HG03095 (cell line): ENCODE measurements around the gene IL2RG.

Experiments
- ATAC-seq: cut with Tn5 transposase; IDR thresholded peaks from one replicate; pipeline ENCODE4 v1.9.1; 2021; ENCODE audit warnings: moderate library complexity; ENCODE audit not compliant: unreplicated experiment

IL2RG gene

DNA sequence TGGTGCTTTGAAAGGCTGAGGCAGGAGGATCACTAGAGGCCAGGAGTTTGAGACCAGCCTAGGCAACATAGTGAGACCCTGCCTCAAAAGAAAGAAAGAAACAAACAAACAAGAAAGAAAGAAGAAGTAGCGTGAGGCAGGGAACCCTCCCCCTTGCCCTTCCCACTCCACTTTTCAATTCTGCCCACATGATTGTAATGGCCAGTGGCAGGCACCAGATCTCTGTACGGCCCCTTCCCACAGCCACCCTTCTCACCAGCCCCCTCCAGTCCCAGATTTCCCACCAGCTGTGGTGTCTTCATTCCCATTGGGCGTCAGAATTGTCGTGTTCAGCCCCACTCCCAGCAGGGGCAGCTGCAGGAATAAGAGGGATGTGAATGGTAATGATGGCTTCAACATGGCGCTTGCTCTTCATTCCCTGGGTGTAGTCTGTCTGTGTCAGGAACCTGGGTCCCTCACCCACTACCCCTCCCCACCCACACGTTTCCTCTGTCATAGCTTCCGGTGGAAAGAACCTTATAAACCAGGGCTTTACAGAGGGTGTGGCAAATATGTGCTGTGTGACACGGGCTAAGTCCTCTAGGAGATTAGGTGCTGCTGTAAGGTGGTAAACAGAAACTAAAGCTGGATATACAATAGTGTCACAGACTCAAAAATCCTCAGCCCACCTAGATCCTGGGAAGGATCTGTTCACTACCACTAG is at the start of gene IL2RG:
Gene IL2RG (minus strand): TSS at position 437 of the 703 bp plus-strand sequence. CDS start 38 bp downstream, at position 399.
- peak; percentile 89 for ATAC-seq

DNA sequence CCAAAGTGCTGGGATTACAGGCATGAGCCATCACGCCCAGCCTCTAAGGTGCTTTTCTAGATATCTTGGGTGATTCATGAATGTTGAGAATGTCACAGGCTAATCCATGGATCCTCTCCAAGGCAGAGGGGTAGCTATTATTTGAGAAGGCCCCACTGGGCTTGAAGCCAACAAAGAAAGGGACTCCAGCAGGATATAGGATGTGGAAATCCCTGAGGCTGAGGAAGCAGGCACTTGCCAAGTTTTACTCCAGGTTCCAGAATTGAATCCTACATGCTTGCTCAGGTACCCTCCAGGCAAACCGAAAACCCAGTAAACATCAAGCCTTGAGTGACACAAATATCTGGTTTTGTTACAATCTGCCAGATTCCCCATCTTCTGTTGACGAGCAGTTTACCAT is 49.1 kb upstream of the IL2RG start:
- ATAC-seq, result no peak

DNA sequence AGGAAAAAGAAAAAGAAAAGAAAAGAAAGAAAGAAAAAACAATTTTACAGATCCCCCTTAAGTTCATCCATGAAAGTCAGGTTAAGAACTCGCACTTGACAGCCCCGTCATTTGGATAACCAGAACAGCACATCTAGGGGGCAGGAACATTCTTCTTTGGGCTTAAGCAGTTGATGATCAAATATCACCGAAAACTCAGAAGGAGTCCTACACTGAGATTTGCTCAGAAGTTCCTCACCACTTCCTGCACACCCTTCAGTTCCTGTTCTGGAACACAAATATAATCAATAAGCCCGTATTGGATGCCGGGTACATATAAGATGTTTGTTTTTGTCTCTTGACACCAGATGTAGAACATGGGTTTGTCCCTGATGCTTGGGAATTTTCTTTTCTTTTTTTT is 48.0 kb upstream of the IL2RG start:
- no peak for ATAC-seq

DNA sequence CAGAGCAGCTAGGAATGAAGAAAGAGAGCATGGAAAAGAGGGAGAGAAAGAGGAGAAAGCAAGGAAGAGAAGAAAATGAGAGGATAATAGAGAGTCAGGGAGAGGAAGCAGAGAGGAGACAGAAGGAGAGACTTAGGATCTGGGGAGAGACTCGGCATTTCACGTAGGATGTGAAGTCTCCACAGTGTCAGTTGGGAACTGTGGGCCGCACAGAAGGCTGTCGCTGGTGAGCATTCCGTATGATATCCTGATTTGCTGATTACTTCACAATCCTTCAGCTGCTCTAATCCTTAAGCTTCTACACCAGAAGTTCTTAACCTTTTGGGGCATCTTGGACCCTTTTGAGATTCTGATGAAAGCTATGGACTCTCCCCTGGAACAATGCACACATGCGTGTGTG is 47.2 kb upstream of the IL2RG start:
- ATAC-seq, result no peak

DNA sequence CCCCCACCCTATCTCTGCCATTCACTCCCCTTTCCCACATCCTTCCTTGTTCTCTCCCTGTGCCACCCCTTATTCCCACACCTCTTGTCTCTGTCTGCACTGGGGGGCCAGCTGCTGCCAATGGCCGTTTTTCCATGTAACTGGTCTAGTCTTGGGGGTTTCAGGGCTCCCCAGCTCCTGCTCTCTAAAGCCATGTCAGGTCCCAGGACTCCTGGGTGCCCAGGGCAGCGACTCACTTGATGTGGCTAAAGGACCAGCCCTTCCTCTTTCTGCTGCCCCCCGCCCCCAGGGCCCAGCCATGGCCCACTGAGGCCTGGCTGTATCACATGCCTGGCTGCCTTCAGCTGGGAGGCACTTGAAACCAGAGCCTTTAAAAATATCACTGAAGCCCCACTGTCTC is 43.3 kb upstream of the IL2RG start:
- ATAC-seq, result no peak

DNA sequence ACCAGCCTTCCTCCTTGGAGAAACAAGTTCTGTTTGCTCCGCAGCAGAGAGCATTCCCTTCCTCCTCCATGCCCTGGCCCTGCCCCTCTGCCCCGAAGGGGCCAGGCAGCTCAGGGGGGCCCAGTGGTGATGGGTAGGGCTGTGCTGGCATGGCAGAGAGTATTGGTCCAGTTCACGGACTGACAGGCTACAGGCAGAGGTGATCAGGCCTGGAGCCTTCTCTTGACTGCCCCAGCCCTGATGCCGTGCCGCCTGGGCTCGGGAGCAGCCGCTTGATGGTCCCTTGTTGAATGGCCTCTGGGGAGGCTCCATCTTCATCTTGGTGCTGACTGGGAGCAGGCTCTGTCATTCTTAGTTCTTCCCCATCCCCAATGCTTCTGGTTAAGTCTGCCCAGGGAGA is 42.8 kb upstream of the IL2RG start:
- no peak for ATAC-seq

DNA sequence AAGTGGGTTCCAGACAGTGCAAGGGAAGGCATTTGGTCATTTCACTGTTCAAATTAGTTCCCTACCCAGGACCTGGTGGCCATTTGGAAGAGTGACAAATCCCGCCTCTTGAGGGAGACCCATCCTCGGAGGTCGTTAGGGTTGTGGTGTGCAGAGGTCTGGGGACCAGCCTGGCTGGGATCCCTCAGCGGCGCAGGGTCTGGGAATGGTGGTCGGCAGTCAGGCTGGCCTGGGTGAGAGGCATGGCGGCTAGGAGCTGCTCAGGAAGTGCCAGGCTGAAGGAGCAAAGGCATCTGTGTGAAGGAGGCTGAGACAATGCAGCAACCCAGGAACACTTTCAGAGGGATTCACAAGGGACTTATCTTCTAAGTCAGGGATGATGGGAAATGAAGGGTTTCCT is 40.0 kb upstream of the IL2RG start:
- ATAC-seq, result no peak

DNA sequence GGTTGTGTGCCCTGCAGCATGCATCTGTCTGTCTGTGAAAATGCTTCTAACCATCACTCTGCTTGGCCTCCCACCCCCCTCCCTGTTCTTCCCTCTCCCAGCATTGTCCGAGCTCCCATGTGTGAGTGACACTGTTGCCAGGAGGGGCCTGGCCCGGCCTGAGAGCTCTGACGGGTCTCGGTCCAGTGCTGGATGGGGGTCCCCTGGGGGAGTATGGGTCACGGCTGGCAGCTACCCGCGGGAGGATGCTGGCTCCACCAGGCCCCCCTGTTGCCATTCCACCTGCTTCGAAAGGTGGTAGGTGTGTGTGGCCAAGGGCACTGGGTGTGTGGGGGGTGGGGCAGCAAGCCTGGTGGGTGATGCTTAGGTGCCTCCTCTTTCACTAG is 36.9 kb upstream of the IL2RG start:
- ATAC-seq, result no peak

DNA sequence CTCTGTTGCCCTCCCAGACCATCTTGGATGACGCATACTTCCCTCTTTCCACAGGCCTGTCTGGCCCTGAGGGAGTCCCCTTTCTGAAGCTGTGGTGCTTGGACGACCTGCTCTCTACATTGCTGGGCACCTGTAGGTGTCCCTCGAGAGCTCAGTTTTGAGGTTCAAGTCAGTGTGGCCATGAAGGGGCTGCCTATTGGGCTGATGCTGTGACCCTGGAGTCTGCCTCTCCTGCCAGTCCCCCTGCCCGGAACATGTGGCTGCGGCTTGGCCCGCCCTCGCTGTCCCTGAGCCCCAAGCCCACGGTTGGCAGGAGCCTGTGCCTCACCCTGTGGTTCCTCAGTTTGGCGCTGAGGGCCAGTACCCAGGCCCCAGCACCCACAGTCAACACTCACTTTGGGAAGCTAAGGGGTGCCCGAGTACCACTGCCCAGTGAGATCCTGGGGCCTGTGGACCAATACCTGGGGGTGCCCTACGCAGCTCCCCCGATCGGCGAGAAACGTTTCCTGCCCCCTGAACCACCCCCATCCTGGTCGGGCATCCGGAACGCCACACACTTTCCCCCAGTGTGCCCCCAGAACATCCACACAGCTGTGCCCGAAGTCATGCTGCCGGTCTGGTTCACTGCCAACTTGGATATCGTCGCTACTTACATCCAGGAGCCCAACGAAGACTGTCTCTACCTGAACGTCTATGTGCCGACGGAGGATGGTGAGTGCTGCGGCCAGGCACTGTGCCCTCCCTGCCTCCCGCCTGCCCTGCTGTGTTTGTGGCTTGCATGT is 36.3 kb upstream of the IL2RG start:
- no peak for ATAC-seq

DNA sequence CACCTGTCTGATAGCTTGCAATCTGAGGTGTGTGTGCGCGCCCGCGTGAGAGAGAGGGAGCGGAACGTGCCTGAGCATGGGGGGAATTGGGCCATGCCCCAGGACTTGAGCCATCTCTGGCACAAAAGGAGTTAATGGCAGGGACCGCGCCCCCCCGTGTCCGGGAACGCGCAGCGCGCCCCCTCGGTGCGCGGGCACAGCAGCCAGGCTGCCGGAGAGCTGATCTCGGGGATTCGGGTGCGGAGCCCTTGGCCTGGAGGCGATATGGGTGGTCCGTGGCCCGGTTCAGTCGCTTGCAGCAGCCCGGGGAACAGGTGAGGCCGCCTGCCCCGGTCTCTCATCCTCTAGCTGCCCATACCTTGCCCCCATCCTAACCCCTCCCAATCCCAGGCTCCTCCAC is 33.3 kb upstream of the IL2RG start, which contains the start of gene NLGN3:
Gene NLGN3 (plus strand): TSS at position 191 of the 400 bp plus-strand sequence. CDS start 2,909 bp downstream, outside the sequence.
- no peak for ATAC-seq

DNA sequence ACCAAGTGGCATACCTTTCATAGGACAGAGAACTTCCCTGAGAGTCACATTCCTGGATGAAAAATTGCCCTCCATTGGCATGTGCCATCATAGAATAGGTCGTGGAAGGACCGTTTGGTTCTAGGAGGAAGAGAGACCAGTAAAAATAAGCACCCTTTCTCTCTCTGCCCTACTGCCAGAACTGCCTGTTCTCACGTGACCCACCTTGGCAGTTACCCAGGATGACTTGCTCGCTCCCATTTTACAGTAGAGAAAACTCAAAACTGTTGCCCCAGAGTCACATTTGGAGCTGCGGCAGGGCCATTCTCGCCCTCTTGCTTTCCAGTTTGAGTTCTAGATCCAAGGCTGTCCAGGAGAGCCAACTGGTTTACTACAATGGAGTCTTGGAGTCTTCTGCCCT is 32.1 kb upstream of the IL2RG start:
- no peak for ATAC-seq

DNA sequence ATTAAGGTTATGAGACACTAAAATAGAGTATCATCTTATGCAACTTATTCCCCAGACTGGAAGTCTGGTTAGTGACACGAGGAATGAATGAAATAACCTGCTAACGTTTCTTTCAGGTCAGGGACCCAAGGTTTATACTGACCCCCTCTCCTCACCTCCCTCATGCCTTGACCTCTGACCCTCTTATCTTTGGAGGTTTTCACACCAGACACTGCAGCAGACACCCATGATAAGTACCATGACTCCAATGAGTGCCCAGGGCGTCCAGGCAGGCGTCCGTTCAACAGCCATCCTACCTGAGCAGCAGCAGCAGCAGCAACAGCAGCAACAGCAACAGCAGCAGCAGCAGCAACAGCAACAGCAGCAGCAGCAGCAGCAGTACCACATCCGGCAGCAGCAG is 29.1 kb upstream of the IL2RG start:
- no peak for ATAC-seq

DNA sequence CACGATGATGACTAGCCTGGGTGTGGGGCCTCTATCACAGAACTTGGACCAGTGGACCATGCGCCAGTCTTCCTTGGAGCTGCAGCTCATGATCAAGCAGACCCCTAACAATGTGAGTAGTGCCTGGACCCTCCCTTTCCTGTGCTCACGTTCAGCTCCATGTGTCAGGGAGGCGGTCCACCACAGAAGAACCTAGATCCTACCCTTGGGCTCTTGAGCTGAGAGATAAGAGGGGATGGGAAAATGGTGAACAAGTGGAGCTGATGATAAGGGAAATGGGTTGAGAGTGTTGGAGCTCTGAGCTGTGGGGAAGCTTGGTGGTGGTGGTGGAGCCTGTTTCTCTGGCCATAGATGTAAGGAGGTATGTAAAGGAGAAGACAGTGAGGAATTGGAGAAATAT is 20.1 kb upstream of the IL2RG start:
- ATAC-seq, result no peak

DNA sequence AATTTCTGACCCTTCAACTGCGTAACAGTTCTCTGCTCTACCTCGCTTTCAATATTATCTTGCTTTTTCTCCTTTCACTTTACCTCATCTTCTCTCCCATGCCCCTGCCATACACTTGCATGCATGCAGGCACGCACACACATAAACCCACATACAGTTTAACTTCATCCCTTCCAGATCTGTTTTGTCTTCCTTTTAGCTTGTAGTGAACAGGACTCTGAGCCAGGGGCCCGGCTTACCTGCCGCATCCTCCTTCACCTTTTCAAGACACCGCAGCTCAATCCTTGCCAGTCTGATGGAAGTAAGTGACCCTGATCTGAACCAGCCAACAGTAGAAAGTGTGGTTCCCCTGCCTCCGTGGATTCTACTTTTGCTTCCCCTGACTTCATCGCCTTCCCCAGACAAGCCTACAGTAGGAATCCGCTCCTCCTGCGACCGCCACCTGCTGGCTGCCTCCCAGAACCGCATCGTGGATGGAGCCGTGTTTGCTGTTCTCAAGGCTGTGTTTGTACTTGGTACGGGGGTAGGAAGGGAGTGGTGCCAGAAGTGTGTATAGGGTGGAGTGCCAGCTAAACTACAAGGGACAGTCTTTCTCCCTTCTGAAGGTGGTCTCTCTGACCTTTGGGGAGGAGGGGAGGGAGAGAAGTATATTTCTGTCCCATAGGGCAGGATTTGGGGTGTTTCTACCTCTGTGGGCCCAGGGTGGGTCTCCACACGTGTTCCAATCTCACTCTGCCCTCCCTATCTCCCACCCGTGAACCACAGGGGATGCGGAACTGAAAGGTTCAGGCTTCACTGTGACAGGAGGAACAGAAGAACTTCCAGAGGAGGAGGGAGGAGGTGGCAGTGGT is 17.8 kb upstream of the IL2RG start:
- ATAC-seq, result peak; percentile 64

DNA sequence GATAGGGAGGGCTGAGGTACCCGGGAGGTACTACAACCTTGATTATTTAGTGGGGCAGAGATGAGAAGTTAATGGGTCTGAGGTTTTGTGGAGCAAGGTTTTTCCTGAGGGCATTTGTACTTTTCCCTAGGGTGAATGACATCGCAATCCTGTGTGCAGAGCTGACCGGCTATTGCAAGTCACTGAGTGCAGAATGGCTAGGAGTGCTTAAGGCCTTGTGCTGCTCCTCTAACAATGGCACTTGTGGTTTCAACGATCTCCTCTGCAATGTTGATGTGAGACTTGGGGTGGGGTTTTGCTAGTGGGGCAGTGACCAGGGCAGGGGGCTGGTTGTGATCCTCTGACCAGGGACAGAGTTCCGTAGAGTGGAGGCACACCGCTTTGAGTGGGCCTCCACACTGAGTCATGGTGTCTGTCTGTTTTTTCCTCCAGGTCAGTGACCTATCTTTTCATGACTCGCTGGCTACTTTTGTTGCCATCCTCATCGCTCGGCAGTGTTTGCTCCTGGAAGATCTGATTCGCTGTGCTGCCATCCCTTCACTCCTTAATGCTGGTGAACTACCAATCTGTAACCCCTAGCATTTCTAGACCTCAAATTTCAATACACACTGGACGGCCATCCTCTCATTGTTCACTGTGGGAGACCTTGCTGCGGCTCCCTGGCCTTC is 16.9 kb upstream of the IL2RG start:
- ATAC-seq, result no peak

DNA sequence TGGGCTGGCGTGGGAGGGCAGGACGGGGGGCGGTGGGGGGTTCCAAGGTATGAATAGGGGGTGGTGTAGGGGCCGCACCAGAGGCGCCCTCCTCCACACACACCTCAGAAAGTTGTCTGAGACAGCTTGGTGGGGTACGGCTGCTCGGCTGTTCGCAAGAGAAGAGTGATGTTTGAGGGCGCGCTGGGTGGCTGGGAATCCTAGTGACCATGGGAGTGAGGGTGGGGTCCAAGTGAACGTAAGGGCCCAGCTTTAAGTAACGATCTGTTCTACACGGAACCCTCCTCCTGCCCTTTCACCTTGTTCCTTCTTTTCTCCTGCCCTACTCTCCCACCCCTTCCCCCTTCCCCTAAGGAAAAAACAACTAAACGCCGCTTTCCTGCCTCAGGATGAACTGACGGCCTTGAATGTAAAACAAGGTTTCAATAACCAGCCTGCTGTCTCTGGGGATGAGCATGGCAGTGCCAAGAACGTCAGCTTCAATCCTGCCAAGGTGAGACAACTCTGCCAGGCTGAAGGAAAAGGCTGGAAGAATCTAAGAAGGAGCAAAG is 7.7 kb upstream of the IL2RG start:
- no peak for ATAC-seq

DNA sequence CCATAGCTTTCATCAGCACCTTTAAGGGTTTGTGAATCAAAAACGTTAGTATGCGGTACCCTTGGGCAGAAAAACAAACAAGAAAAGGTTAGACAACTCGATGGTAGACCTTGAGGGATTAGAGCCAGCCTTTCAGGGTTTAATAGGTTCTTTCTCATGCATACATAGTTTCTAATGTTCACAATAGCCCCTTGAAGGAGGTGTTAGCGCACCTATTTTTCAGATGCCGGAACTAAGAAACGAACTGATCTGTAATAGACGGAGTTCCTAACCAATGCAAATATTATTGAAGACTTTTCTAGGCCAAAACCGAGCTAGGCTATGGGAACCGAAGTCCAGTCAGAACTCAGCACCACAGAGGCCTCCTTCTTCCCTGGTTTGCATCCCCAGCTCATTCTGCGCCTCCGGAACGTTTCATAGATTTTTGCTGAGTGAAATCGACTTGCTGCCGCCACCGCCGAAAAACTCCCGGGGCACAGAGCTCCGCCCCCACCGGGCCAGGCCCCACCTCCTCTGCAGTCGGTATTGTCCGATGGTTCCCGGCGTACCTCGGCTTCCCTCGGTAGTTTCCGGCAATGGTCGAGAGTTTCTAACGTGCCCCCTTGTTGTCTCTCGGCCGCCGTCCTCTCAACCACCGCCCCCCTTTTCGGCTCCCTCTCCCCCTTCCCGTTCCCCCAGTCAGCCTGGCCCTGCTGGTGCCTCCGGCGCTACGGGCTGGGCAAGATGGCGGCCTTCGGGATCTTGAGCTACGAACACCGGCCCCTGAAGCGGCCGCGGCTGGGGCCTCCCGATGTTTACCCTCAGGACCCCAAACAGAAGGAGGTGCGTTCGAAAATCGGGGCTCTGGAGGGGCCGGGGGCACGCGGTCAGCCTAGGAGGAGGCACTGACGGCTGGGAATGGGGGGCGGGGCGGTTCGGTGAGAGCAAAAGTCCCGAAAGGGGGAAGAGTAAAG is 6.9 kb upstream of the IL2RG start, which contains the start of gene MED12:
Gene MED12 (plus strand): TSS at position 565 of the 953 bp plus-strand sequence. CDS start 159 bp downstream, at position 724.
- ATAC-seq, result peak; percentile 93

DNA sequence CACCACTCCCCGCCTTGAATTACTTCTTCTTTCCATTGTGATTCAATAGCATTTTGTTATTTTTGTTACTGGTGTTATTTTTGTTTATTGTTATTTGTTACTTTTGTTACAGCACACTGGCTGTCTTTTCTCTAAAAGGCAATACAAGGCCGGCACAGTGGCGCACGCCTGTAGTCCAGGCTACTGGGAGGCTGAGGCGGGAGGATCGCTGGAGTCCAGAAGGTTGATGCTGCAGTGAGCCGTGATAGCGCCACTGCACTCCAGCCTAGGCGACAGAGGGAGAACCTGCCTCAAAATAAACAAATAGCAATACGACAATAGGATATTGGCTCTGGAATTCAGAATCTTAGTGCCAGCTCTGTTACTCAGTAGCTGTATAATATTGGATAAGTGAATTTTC is 6.0 kb upstream of the IL2RG start:
- ATAC-seq, result no peak

DNA sequence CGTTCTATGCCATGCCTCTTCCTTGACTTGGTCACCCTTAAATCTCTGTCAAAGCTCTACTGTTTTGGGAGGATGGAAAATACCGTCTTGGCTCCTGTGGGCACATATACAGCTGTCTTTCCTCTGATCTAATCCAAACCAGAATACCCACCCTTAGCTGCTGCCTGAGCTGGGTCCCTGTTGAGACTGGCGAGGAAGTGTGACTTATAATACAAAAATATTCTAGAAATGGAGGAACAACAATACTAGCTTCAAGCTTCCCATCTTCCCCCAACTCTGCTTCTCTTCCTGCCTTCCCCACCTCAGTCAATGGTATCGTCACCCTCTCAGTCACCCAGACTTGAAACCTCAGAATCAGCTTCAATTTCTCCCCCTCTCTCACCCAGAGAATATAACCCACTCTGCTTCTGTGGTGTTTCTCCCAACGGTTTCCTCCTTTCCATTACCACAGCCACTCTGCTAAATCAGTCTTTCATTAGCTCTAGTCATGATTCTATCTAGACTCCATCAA is 599 bp upstream of the IL2RG start:
- peak; percentile 25 for ATAC-seq
